ENCODE data around the gene CASP8AP2.

- TF ChIP-seq FOXJ3 (CRISPR knock-in tag; IDR thresholded peaks at IDR 0.05; ENCODE audit: borderline replicate concordance): no peak
- no peak for TF ChIP-seq CTCF (IDR thresholded peaks at IDR 0.05)
- no peak for TF ChIP-seq ZNF281 (CRISPR knock-in tag; IDR thresholded peaks at IDR 0.05)
- no peak for TF ChIP-seq MYBL2 (CRISPR knock-in tag; IDR thresholded peaks at IDR 0.05)
- no peak for TF ChIP-seq NFE2L1 (CRISPR knock-in tag; IDR thresholded peaks at IDR 0.05)
Observed at GRCh38 chr6:89784838-89785237, 44.8 kb upstream of the CASP8AP2 start.

All from WTC11 (cell line).